ENCODE data around the gene HEG1. TPM values are rescaled to one million over a fixed set of nuclear protein-coding genes. Genes with fewer than 3 reads are reported as not detected.

Gene HEG1
- total and polyA plus RNA-seq, 2 of the 13 experiments (the other 11 are each of a cell fraction or from before 2014, with no cell fraction given) = 10.7 to 18.2 TPM

- no peak for TF ChIP-seq TBL1XR1 (IDR thresholded peaks at IDR 0.05; ENCODE audit: borderline replicate concordance, low read length, partially characterized antibody)
- TF ChIP-seq ZNF607 (CRISPR knock-in tag; IDR thresholded peaks at IDR 0.05; ENCODE audit: borderline replicate concordance) = no peak
- no peak for TF ChIP-seq TRIM22 (IDR thresholded peaks at IDR 0.05)
- TF ChIP-seq MAX (IDR thresholded peaks at IDR 0.05) = 0 out of 2 replicates have a peak, but pooled peaks have one; percentile 27
- no peak for TF ChIP-seq TGIF2 (CRISPR knock-in tag; IDR thresholded peaks at IDR 0.05)
- TF ChIP-seq PAWR (CRISPR knock-in tag; IDR thresholded peaks at IDR 0.05; ENCODE audit: borderline replicate concordance) = no peak
- TF ChIP-seq ZNF784 (CRISPR knock-in tag; IDR thresholded peaks at IDR 0.05; ENCODE audit: borderline replicate concordance) = no peak
- TF ChIP-seq ZNF772 (CRISPR knock-in tag; IDR thresholded peaks at IDR 0.05) = no peak
- no peak for TF ChIP-seq IKZF5 (CRISPR knock-in tag; IDR thresholded peaks at IDR 0.05)
- TF ChIP-seq BORCS8-MEF2B (CRISPR knock-in tag; IDR thresholded peaks at IDR 0.05) = no peak
- no peak for TF ChIP-seq SRF (IDR thresholded peaks at IDR 0.05; ENCODE audit: low read depth, low read length)
- TF ChIP-seq EHMT2 (IDR thresholded peaks at IDR 0.05; ENCODE audit: borderline replicate concordance, low read depth, low read length) = peak; percentile 43; the same call in 1 of the 2 replicates
- TF ChIP-seq NFE2L1 (CRISPR knock-in tag; IDR thresholded peaks at IDR 0.05; ENCODE audit: borderline replicate concordance) = no peak
- TF ChIP-seq ZSCAN21 (CRISPR knock-in tag; IDR thresholded peaks at IDR 0.05; ENCODE audit: borderline replicate concordance) = no peak
- TF ChIP-seq RXRA (CRISPR knock-in tag; IDR thresholded peaks at IDR 0.05) = 0 out of 2 replicates have a peak, but pooled peaks have one; percentile 22
- TF ChIP-seq ZBTB39 (CRISPR knock-in tag; IDR thresholded peaks at IDR 0.05) = no peak
- TF ChIP-seq EZH2 (conservative IDR thresholded peaks at IDR 0.05; ENCODE audit: low read depth, low read length) = no peak
- no peak for TF ChIP-seq ZSCAN5A (CRISPR knock-in tag; IDR thresholded peaks at IDR 0.05; ENCODE audit: borderline replicate concordance)
- TF ChIP-seq HMGA1 (CRISPR knock-in tag; conservative IDR thresholded peaks at IDR 0.05) = no peak
- no peak for TF ChIP-seq ZNF749 (CRISPR knock-in tag; IDR thresholded peaks at IDR 0.05; ENCODE audit: borderline replicate concordance)
- no peak for TF ChIP-seq ZNF547 (CRISPR knock-in tag; IDR thresholded peaks at IDR 0.05)
Observed at GRCh38 chr3:125032100-125032643, 23.6 kb downstream of the HEG1 start (continued).

All from HepG2 (cell line).